Mesenchymal stem cell (in vitro differentiated cells and primary cell): ENCODE data around the gene LHX3.
"Not testable (repeated sequence)": the region's sequence is repeated elsewhere in the genome, so short reads cannot be mapped to it uniquely, and the experiment has no call there.

Experiments
- DNase-seq: peaks from one replicate; pipeline ENCODE4 v3.0.0-alpha.2; 2013
- H2AFZ ChIP-seq: one replicate; pipeline ENCODE4 v1.6.1; 2013; ENCODE audit warnings: low read depth, mild to moderate bottlenecking, control low read depth, inconsistent platforms, low read length, moderate library complexity
- H2AK5ac ChIP-seq: 2 replicates; pipeline ENCODE4 v1.6.1; 2013; ENCODE audit warnings: low read length, moderate library complexity, mild to moderate bottlenecking, inconsistent platforms; ENCODE audit not compliant: severe bottlenecking
- H2BK120ac ChIP-seq: one replicate; pipeline ENCODE4 v1.6.1; 2013; ENCODE audit warnings: low read depth, mild to moderate bottlenecking, inconsistent platforms, low read length, moderate library complexity
- H2BK12ac ChIP-seq, 2 experiments: one replicate each; pipeline ENCODE4 v1.6.1; 2013; ENCODE audit warnings: inconsistent platforms in 2 of 2, low read length in 2 of 2, mild to moderate bottlenecking in 2 of 2, moderate library complexity in 2 of 2, control low read depth in 1 of 2
- H2BK15ac ChIP-seq: one replicate; pipeline ENCODE4 v1.6.1; 2013; ENCODE audit warnings: mild to moderate bottlenecking, low read depth, inconsistent platforms; ENCODE audit not compliant: poor library complexity, severe bottlenecking
- H2BK5ac ChIP-seq: 2 replicates; pipeline ENCODE4 v1.6.1; 2013; ENCODE audit warnings: low read depth, mild to moderate bottlenecking, low read length, control low read depth, inconsistent platforms; ENCODE audit not compliant: poor library complexity, severe bottlenecking
- H3K14ac ChIP-seq, 2 experiments: one replicate each; pipeline ENCODE4 v1.6.1; 2013; ENCODE audit warnings: inconsistent platforms in 2 of 2, low read length in 2 of 2, control low read depth in 1 of 2, mild to moderate bottlenecking in 1 of 2, moderate library complexity in 1 of 2
- H3K18ac ChIP-seq, 2 experiments: one replicate each; pipeline ENCODE4 v1.6.1; 2013; ENCODE audit warnings: inconsistent platforms in 2 of 2, low read length in 2 of 2, control low read depth in 1 of 2, low read depth in 1 of 2, mild to moderate bottlenecking in 1 of 2
- H3K23ac ChIP-seq, 2 experiments: one replicate each; pipeline ENCODE4 v1.6.1; 2013; ENCODE audit warnings: inconsistent platforms in 2 of 2, low read length in 2 of 2, mild to moderate bottlenecking in 2 of 2, moderate library complexity in 2 of 2, control low read depth in 1 of 2
- H3K27ac ChIP-seq: 2 replicates; pipeline ENCODE4 v1.5.1; 2013; ENCODE audit warnings: mild to moderate bottlenecking, moderate library complexity, low read length, control low read depth, inconsistent platforms; ENCODE audit not compliant: poor library complexity, severe bottlenecking
- H3K27me3 ChIP-seq, 2 experiments: 2 replicates each; pipeline versions ENCODE4 v1.6.1 to v1.7.0; 2013; ENCODE audit warnings: low read length in 2 of 2, mild to moderate bottlenecking in 2 of 2, moderate library complexity in 2 of 2, control low read depth in 1 of 2, inconsistent platforms in 1 of 2; ENCODE audit not compliant: control insufficient read depth in 1 of 2, insufficient read depth in 1 of 2
- H3K36me3 ChIP-seq, 2 experiments: 2 replicates each; pipeline versions ENCODE4 v1.6.1 to v1.7.0; 2013; ENCODE audit warnings: low read length in 2 of 2, control low read depth in 1 of 2, inconsistent platforms in 1 of 2, low read depth in 1 of 2, mild to moderate bottlenecking in 1 of 2; ENCODE audit not compliant: insufficient read depth in 2 of 2, control insufficient read depth in 1 of 2
- H3K4ac ChIP-seq, 2 experiments: one replicate each; pipeline ENCODE4 v1.6.1; 2013; ENCODE audit warnings: inconsistent platforms in 2 of 2, low read length in 2 of 2, mild to moderate bottlenecking in 2 of 2, moderate library complexity in 2 of 2, control low read depth in 1 of 2, low read depth in 1 of 2
- H3K4me1 ChIP-seq: 2 replicates; pipeline ENCODE4 v1.6.1; 2013; ENCODE audit warnings: low read depth, low read length, control low read depth; ENCODE audit not compliant: control insufficient read depth, insufficient read depth
- H3K4me2 ChIP-seq: 2 replicates; pipeline ENCODE4 v1.6.1; 2013; ENCODE audit warnings: low read length, mild to moderate bottlenecking, inconsistent platforms; ENCODE audit not compliant: poor library complexity, severe bottlenecking
- H3K4me3 ChIP-seq, 2 experiments: 2 replicates each; pipeline versions ENCODE4 v1.5.1 to v1.7.0; 2013; ENCODE audit warnings: low read length in 2 of 2, mild to moderate bottlenecking in 2 of 2, control low read depth in 1 of 2, low read depth in 1 of 2; ENCODE audit not compliant: insufficient read depth in 1 of 2
- H3K79me1 ChIP-seq: replicated peaks from 2 replicates; pipeline ENCODE4 v1.6.1; 2013; ENCODE audit warnings: mild to moderate bottlenecking, control low read depth, low read length, inconsistent platforms; ENCODE audit not compliant: poor library complexity, severe bottlenecking
- H3K9ac ChIP-seq: 2 replicates; pipeline ENCODE4 v1.7.0; 2013; ENCODE audit warnings: mild to moderate bottlenecking, low read length, moderate library complexity
- H3K9me3 ChIP-seq: 2 replicates; pipeline ENCODE4 v1.7.0; 2013; ENCODE audit warnings: mild to moderate bottlenecking, low read length; ENCODE audit not compliant: control insufficient read depth
- H4K8ac ChIP-seq: one replicate; pipeline ENCODE4 v1.6.1; 2013; ENCODE audit warnings: inconsistent platforms, mild to moderate bottlenecking, low read length, moderate library complexity
- H4K91ac ChIP-seq: one replicate; pipeline ENCODE4 v1.6.1; 2013; ENCODE audit warnings: mild to moderate bottlenecking, low read length, inconsistent platforms
- WGBS: methylation state at CpG from one replicate; pipeline ENCODE4 v1.1.7; 2013; ENCODE audit warnings: mixed read lengths; 5-methylcytosine and 5-hydroxymethylcytosine counted together

Gene LHX3

GRCh38 chr9:136236471-136237410 is 31.8 kb upstream of the LHX3 start:
- H3K9me3 ChIP-seq, H3K27me3 ChIP-seq, H2BK15ac ChIP-seq, H2AFZ ChIP-seq, H3K18ac ChIP-seq, H2AK5ac ChIP-seq, H3K9ac ChIP-seq, H4K91ac ChIP-seq, H3K14ac ChIP-seq, H3K4me3 ChIP-seq, H3K4ac ChIP-seq, H2BK5ac ChIP-seq, H3K4me1 ChIP-seq, DNase-seq, H3K4me2 ChIP-seq, H3K27ac ChIP-seq, H2BK120ac ChIP-seq, H4K8ac ChIP-seq, H2BK12ac ChIP-seq, H3K23ac ChIP-seq: not testable (repeated sequence)
- 97% methylated on average over 43 of the region's 43 CpGs for WGBS
- H3K36me3 ChIP-seq, result peaks cover 4 to 51% of the 10 kb centered on the region in 2 experiments
- peaks cover 64% of the 10 kb centered on the region for H3K79me1 ChIP-seq

- WGBS, result 96% methylated on average over 27 of the region's 27 CpGs
- Histone ChIP-seq H3K4ac (no peak overlapping the region), H2BK15ac (no peak overlapping the region), H3K27me3 (no peaks in the 10 kb centered on the region), H4K91ac (no peak overlapping the region), H3K9ac (no peak overlapping the region), H3K4me3 (no peak overlapping the region), H3K18ac (no peak overlapping the region), H4K8ac (no peak overlapping the region), H3K14ac (no peak overlapping the region), H2BK12ac (no peak overlapping the region), H2BK5ac (no peak overlapping the region), H2BK120ac (no peak overlapping the region), H3K27ac (no peak overlapping the region), H3K36me3 (peaks cover 4 to 47% of the 10 kb centered on the region in 2 experiments), H3K79me1 (peaks cover 62% of the 10 kb centered on the region), H2AK5ac (no peak overlapping the region), H2AFZ (no peak overlapping the region), H3K23ac (no peak overlapping the region), H3K4me2 (no peak overlapping the region), H3K9me3 (no peaks in the 10 kb centered on the region), H3K4me1 (peaks cover 5% of the 10 kb centered on the region)
- DNase-seq, result no peak
Measured at GRCh38 chr9:136235709-136236455, 31.0 kb upstream of the LHX3 start.

- Histone ChIP-seq H4K91ac (no peak overlapping the region), H2AFZ (no peak overlapping the region), H2BK12ac (no peak overlapping the region), H3K23ac (no peak overlapping the region), H3K4me3 (no peak overlapping the region), H3K14ac (no peak overlapping the region), H3K4ac (no peak overlapping the region), H3K27ac (no peak overlapping the region), H2BK5ac (no peak overlapping the region), H2BK15ac (no peak overlapping the region), H3K4me1 (peaks cover 5% of the 10 kb centered on the region), H2AK5ac (no peak overlapping the region), H3K36me3 (peaks cover 4 to 43% of the 10 kb centered on the region in 2 experiments), H3K4me2 (no peak overlapping the region), H3K9me3 (no peaks in the 10 kb centered on the region), H2BK120ac (no peak overlapping the region), H3K79me1 (peaks cover 63% of the 10 kb centered on the region), H3K18ac (no peak overlapping the region), H4K8ac (no peak overlapping the region), H3K27me3 (no peaks in the 10 kb centered on the region), H3K9ac (no peak overlapping the region)
- DNase-seq, result no peak
- WGBS, result 98% methylated on average over 17 of the region's 17 CpGs
Measured at GRCh38 chr9:136235171-136235570, 30.2 kb upstream of the LHX3 start.

GRCh38 chr9:136234597-136234996 is 29.7 kb upstream of the LHX3 start:
- Histone ChIP-seq H3K4me3 (no peak overlapping the region), H3K27me3 (no peaks in the 10 kb centered on the region), H3K4ac (no peak overlapping the region), H3K14ac (no peak overlapping the region), H2BK5ac (no peak overlapping the region), H2BK120ac (no peak overlapping the region), H2AK5ac (no peak overlapping the region), H4K8ac (no peak overlapping the region), H2BK12ac (no peak overlapping the region), H3K9ac (no peak overlapping the region), H2BK15ac (no peak overlapping the region), H3K4me2 (no peak overlapping the region), H3K79me1 (peaks cover 62% of the 10 kb centered on the region), H3K27ac (no peak overlapping the region), H2AFZ (no peak overlapping the region), H3K23ac (no peak overlapping the region), H3K4me1 (peaks cover 5% of the 10 kb centered on the region), H3K36me3 (peaks cover 4 to 43% of the 10 kb centered on the region in 2 experiments), H4K91ac (no peak overlapping the region), H3K9me3 (no peaks in the 10 kb centered on the region), H3K18ac (no peak overlapping the region)
- WGBS, result 97% methylated on average over 21 of the region's 21 CpGs
- no peak for DNase-seq
